Measurements from ENCODE around the gene DUSP3. TPM values are rescaled to one million over a fixed set of nuclear protein-coding genes. Genes with fewer than 3 reads are reported as not detected.
A peak's percentile ranks its signal among the peaks of the same experiment; 100 is the strongest.

The DUSP3 gene
- total and polyA plus RNA-seq, 2 of the 13 experiments (the other 11 are each of a cell fraction or from before 2014, with no cell fraction given), result 60.0 to 71.5 TPM

DNA sequence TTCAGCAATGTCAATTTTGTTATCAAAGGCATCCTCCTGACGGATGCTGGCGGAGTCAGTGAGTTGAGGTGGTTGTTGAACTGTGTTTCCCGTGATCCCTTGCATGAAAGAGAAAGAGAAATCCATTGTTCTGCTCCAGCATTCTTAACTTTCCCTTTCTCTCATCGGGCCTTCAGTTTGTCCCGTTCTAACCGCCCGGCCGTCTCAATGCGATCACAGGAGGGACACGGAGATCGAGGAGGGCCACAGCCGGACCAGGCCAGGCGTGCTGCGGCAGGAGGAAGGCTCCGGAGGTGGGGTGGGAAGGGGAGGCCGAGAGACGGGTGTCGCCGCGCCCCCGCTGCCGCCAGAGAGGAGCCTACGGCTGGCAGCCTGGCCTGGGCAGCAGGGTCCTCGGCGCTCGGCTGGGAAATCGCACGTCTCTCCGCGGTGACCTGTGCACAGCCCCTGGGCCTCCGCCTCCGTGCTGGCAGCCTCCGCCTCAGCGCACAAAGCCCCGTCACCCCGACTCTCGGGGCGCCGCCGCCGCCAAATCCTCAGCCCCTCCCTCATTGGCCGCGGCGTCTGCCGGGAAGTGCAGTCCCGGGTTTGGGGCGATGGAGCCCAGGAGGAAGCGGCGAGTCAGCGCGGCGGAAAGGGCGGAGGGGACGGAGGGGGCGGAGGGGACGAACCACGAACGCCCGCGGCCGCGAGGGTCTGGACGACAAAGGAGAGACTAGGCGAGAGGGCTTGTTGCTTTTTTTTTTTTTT is 58.3 kb downstream of the DUSP3 start (continued):
- TF ChIP-seq HMGXB4 (CRISPR knock-in tag; IDR thresholded peaks at IDR 0.05; ENCODE audit: borderline replicate concordance in 1 of 2, low read depth in 1 of 2) (peak; percentile 46 to 74; a peak in 1 of 4 replicates), IKZF1 (IDR thresholded peaks at IDR 0.05) (no peak), KMT2B (CRISPR knock-in tag; IDR thresholded peaks at IDR 0.05) (no peak; the same call in 1 of the 2 replicates), ZBTB3 (CRISPR knock-in tag; IDR thresholded peaks at IDR 0.05; ENCODE audit: borderline replicate concordance, low read depth) (no peak), MYC (CRISPR knock-in tag; IDR thresholded peaks at IDR 0.05; ENCODE audit: borderline replicate concordance) (peak; percentile 45; the same call in 1 of the 2 replicates), THAP11 (CRISPR knock-in tag; IDR thresholded peaks at IDR 0.05) (peak; percentile 85), ATF6 (CRISPR knock-in tag; conservative IDR thresholded peaks at IDR 0.05) (no peak), ZBTB49 (CRISPR knock-in tag; IDR thresholded peaks at IDR 0.05; ENCODE audit: borderline replicate concordance) (no peak), SMAD9 (CRISPR knock-in tag; IDR thresholded peaks at IDR 0.05) (no peak; the same call in 1 of the 2 replicates), KMT2A (CRISPR knock-in tag; IDR thresholded peaks at IDR 0.05) (peak; percentile 65; the same call in 1 of the 2 replicates), FOXK2 (IDR thresholded peaks at IDR 0.05) (no peak), ZKSCAN5 (CRISPR knock-in tag; IDR thresholded peaks at IDR 0.05) (no peak), ZNF800 (CRISPR knock-in tag; IDR thresholded peaks at IDR 0.05) (peak; percentile 54; the same call in 1 of the 2 replicates), GABPB1 (CRISPR knock-in tag; IDR thresholded peaks at IDR 0.05) (peak; percentile 85), ESRRA (CRISPR knock-in tag; IDR thresholded peaks at IDR 0.05; ENCODE audit: low read depth) (no peak), SIN3A (IDR thresholded peaks at IDR 0.05; ENCODE audit: borderline replicate concordance, low read depth, low read length) (no peak)
- TF ChIP-seq, protein P1, sequence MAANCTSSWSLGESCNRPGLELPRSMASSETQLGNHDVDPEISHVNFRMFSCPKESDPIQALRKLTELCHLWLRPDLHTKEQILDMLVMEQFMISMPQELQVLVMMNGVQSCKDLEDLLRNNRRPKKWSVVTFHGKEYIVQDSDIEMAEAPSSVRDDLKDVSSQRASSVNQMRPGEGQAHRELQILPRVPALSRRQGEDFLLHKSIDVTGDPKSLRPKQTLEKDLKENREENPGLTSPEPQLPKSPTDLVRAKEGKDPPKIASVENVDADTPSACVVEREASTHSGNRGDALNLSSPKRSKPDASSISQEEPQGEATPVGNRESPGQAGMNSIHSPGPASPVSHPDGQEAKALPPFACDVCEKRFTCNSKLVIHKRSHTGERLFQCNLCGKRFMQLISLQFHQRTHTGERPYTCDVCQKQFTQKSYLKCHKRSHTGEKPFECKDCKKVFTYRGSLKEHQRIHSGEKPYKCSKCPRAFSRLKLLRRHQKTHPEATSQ (CRISPR knock-in tag; IDR thresholded peaks at IDR 0.05; ENCODE audit: borderline replicate concordance), result no peak
